Kidney (tissue), 14 donors: ENCODE measurements around the gene MEF2A. TPM values are rescaled to one million over a fixed set of nuclear protein-coding genes. Genes with fewer than 3 reads are reported as not detected.

Experiments
- DNase-seq, 5 donors: peaks; one replicate each; pipeline ENCODE4 v3.0.0-alpha.2; 2013 to 2020
- FAIRE-seq: peaks from 2 replicates; lab custom pipeline; 2012; peaks lifted over from hg19 to GRCh38; lab: Jason Lieb, UNC
- H3K27ac ChIP-seq, 2 donors: one replicate each; pipeline ENCODE4 v1.7.0; 2013; ENCODE audit warnings: low read depth in 2 of 2, low read length in 2 of 2, inconsistent platforms in 1 of 2
- H3K27me3 ChIP-seq: one replicate; pipeline ENCODE4 v1.7.1; 2013; ENCODE audit warnings: low read length, inconsistent platforms; ENCODE audit not compliant: control insufficient read depth, insufficient read depth
- H3K36me3 ChIP-seq, 3 donors: one replicate each; pipeline versions ENCODE4 v1.7.0 to v1.7.1; 2013; ENCODE audit warnings: low read length in 3 of 3, control low read depth in 1 of 3, inconsistent platforms in 1 of 3; ENCODE audit not compliant: insufficient read depth in 3 of 3, control insufficient read depth in 2 of 3
- H3K4me1 ChIP-seq, 3 donors: one replicate each; pipeline versions ENCODE4 v1.7.0 to v1.7.1; 2013; ENCODE audit warnings: low read length in 3 of 3, inconsistent platforms in 1 of 3, low read depth in 1 of 3; ENCODE audit not compliant: control insufficient read depth in 2 of 3, insufficient read depth in 2 of 3
- H3K4me3 ChIP-seq, 3 donors: one replicate each; pipeline versions ENCODE4 v1.7.0 to v1.8.1; 2013; ENCODE audit warnings: low read length in 3 of 3, control low read depth in 1 of 3, inconsistent platforms in 1 of 3
- H3K9ac ChIP-seq, 3 donors: one replicate each; pipeline versions ENCODE4 v1.7.0 to v1.7.1; 2013; ENCODE audit warnings: low read length in 3 of 3, control low read depth in 1 of 3, inconsistent platforms in 1 of 3
- H3K9me3 ChIP-seq, 3 donors: one replicate each; pipeline versions ENCODE4 v1.7.0 to v1.7.1; 2013; ENCODE audit warnings: low read length in 3 of 3, control low read depth in 1 of 3, inconsistent platforms in 1 of 3; ENCODE audit not compliant: control insufficient read depth in 2 of 3, insufficient read depth in 1 of 3
- intact Hi-C: fragments of 100-400 bp; cut with DNase I; formaldehyde crosslinking; loops from one replicate; pipeline ENCODE4 v1.11.1; 2022
- polyA plus RNA-seq: library from polyadenylated mRNA; stranded (reverse); fragments of 350-450 nt; fragmentation: Illumina TruSeq; extraction: RNeasy Lipid Tissue Mini Kit (QIAGEN cat#74804); gene quantifications from one replicate; pipeline ENCODE4 v1.2.3, GENCODE V29; 2014; ENCODE audit warnings: low read depth, low replicate concordance; ENCODE audit not compliant: insufficient read depth
- total RNA-seq: library from RNA; stranded (reverse); fragmentation: NEBNext Ultra II Directional; extraction: Animal tissue kit (Norgen Biotek cat#: 25700); gene quantifications from one replicate; pipeline ENCODE4 v1.2.1, GENCODE V29; 2021
- TF ChIP-seq, protein P1 (sequence below): IDR thresholded peaks from 3 replicates; pipeline ENCODE4 v1.5.1; 2012; ENCODE audit warnings: mild to moderate bottlenecking, moderate library complexity, borderline replicate concordance; ENCODE audit not compliant: insufficient read depth; ENCODE audit errors: extremely low read depth
- donor health status: control.
- donor health status: control.
- donor health status: control.
- donor health status: control.
- donor health status: control.
- donor health status: DM: yes; HTN: yes; CAD: no.
- donor health status: Normal renal cell carcinoma (clear cell type).

MEF2A gene
- total and polyA plus RNA-seq, 2 donors from 2014 or later, result 20.8 to 82.2 TPM

DNA sequence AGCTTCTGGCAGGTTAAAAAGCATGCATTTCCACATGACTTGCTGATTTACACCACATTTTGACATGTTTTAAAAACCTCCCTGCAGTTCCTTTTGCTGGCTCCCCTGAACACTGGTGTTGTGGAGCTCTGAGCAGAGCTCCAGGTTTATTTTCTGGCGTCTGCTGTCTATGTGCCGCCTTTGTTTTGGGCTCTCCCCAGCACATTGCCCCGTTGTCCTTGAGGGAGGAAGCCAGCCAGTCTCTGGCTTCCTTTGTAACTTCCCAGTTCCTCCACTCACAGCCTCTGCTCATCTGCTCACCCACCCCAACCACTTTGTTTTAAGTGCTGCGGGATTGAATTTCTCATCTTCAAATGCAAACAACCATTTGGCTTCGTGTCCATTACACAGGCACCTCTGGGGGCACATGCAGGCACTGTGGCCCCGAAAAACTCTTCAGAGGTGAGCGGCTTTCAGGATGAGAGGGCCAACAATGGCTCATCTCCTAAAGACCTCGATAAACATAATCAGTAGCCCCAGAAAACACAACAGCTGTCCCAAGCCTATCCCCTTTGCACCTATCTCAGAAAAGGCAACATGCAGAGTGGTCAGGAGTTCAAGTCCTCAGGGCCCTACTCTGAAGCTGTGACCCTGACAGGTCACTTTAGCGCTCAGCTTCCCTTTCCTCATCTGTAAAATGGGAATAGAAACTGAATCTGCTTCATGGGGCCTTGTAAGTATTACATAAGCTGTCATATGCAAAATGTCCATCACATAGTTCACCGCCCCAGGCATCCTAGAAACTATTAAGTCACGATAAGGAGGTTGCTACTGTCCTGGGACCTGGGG, 1.3 kb upstream of the MEF2A start:
- intact Hi-C loops, result no loop called here
- no peak for FAIRE-seq

DNA sequence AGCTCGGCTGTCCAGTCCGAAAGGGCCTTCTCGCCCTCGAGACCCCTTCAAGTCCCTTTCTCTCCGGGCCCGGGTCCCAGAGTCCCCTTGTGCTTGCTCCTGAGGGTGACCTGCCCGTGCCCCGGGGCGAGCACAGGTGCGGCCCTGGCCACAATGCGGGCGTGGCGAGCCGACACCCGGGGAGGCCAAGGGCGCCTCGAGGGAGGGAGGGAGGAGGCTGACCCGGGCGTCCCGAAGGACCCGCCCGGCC, 810 bp upstream of the MEF2A start:
- Histone ChIP-seq H3K36me3 (no peaks in the 10 kb centered on the region), H3K9ac (peak overlapping the region in 2 of 3 donors; percentile 13 to 63), H3K4me1 (peaks cover 3 to 12% (median 9%) of the 10 kb centered on the region in 3 donors), H3K4me3 (peak overlapping the region in 2 of 3 donors; percentile 42 to 46), H3K9me3 (no peaks in the 10 kb centered on the region), H3K27ac (peak overlapping the region; percentile 86 to 93), H3K27me3 (no peaks in the 10 kb centered on the region)
- DNase-seq, result peak in 2 of 5 donors; percentile 37 to 84
- no peak for FAIRE-seq
- TF ChIP-seq, protein P1, sequence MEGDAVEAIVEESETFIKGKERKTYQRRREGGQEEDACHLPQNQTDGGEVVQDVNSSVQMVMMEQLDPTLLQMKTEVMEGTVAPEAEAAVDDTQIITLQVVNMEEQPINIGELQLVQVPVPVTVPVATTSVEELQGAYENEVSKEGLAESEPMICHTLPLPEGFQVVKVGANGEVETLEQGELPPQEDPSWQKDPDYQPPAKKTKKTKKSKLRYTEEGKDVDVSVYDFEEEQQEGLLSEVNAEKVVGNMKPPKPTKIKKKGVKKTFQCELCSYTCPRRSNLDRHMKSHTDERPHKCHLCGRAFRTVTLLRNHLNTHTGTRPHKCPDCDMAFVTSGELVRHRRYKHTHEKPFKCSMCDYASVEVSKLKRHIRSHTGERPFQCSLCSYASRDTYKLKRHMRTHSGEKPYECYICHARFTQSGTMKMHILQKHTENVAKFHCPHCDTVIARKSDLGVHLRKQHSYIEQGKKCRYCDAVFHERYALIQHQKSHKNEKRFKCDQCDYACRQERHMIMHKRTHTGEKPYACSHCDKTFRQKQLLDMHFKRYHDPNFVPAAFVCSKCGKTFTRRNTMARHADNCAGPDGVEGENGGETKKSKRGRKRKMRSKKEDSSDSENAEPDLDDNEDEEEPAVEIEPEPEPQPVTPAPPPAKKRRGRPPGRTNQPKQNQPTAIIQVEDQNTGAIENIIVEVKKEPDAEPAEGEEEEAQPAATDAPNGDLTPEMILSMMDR, result no peak
- intact Hi-C loops, result no loop called here

More for the DNA sequence above, 1.3 kb upstream of the MEF2A start:
- H3K27ac ChIP-seq, result peak overlapping the region; percentile 86 to 93
- H3K4me3 ChIP-seq, result peak overlapping the region in 2 of 3 donors; percentile 42 to 46
- TF ChIP-seq, protein P1, result no peak
- H3K4me1 ChIP-seq, result peaks cover 3 to 12% (median 9%) of the 10 kb centered on the region in 3 donors
- peak overlapping the region in 2 of 3 donors; percentile 13 to 63 for H3K9ac ChIP-seq
- H3K9me3 ChIP-seq, result no peaks in the 10 kb centered on the region
- H3K36me3 ChIP-seq, result no peaks in the 10 kb centered on the region
- peak in 4 of 5 donors; percentile 35 to 70 (median 56) for DNase-seq
- no peaks in the 10 kb centered on the region for H3K27me3 ChIP-seq

DNA sequence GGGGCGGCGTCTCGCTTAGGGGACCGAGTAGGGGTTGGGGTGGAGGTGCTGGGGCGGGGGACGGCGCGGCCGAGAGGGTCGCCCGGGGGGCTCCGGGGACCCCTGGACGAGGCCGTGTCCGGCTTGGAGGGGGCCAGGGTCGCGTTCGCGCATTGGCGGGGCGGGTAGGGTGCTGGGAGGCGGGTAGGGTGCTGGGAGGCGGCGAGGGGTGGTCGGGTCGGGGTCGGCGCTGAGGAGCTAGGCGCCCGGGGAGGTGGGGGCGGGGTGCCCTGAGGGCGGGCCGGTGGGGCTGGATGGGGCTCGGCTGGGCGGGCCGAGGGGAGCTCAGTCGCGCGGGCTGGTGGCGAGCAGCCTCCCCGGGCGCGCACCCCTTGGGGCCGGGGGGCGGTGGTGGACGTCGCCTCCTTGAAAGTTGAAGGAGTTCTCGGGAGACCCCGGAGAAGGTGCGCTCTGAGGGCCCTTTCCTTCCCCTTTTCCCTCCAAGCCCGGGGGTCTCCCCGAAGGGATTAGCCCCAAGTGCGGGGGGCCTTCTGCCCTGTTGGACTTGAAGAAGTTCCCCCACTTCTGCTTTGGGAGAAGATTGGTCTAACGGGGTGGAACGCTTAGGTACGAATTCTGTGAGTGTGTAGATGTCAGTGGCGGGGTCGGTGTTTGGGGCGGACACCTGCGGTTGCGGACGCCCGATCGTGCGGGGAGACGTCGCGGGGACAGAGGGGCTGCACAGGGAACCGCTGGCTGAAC, 543 bp downstream of the MEF2A start:
- intact Hi-C loops, result no loop called here
- FAIRE-seq (no peak), DNase-seq (peak in 4 of 5 donors; percentile 29 to 79 (median 59))

More for the DNA sequence above, 543 bp downstream of the MEF2A start:
- Histone ChIP-seq H3K36me3 (no peaks in the 10 kb centered on the region), H3K27ac (peak overlapping the region; percentile 99 to 100), H3K4me3 (peak overlapping the region; percentile 80 to 83 (median 83)), H3K4me1 (peaks cover 3 to 12% (median 9%) of the 10 kb centered on the region in 3 donors), H3K9me3 (no peaks in the 10 kb centered on the region), H3K9ac (peak overlapping the region; percentile 61 to 98 (median 70)), H3K27me3 (no peaks in the 10 kb centered on the region)
- TF ChIP-seq, protein P1, result no peak
